ENCODE data around the gene BST1. TPM values are rescaled to one million over a fixed set of nuclear protein-coding genes. Genes with fewer than 3 reads are reported as not detected.

The BST1 gene
- total and polyA plus RNA-seq, 2 experiments from 2014 or later, result 24.3 to 32.6 TPM

DNA sequence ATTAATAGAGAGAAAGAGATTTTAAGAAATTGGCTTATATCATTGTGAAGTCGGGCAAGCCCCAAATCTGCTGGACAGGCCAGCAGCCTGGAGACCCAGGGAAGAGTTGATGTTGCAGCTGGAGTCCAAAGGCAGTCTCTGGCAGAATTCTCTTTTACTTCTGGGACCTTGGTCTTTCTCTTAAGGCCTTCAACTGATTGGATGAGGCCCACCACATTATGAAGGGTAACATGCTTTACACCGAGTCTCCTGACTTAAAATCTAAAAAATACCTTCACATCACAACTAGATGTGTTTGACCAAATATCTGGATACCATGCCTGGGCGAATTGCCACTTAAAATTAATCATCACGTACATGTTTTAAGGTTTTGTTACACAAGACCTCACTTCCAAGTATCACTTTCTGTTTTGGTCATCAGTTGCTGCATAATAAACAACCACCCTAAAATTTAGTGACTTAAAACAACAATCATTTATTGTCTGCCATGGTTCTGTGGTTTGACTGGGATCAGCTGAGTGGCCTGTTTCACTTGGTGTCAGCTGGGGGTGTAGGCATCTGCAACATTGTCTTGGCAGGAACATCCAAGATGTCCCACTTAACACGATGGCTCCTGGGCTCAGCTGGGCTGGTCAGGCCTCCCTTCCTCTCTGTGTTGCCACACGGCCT, 78.7 kb downstream of the BST1 start:
- no peaks in the 10 kb centered on the region for H3F3A ChIP-seq (ENCODE audit: insufficient read depth)
- no peak overlapping the region for H3K4me3 ChIP-seq
- no peaks in the 10 kb centered on the region for H4K20me1 ChIP-seq (ENCODE audit: insufficient read depth)
- in situ Hi-C loops (cut with MboI), result no loop called here
- peaks cover 18% of the 10 kb centered on the region for H3K27me3 ChIP-seq (replicated peaks; ENCODE audit: insufficient read depth)
- no peaks in the 10 kb centered on the region for H3K9me3 ChIP-seq (ENCODE audit: low read depth)
- TF ChIP-seq EZH2 (IDR thresholded peaks at IDR 0.05; ENCODE audit: insufficient read depth, poor library complexity, severe bottlenecking), result no peak
- TF ChIP-seq EZH2phosphoT487 (IDR thresholded peaks at IDR 0.05; ENCODE audit: insufficient read depth, low read depth), result no peak
- H3K4me1 ChIP-seq (ENCODE audit: insufficient read depth), result 0 out of 2 replicates have a peak, but pooled peaks cover 4% of the 10 kb centered on the region
- 64 to 71% methylated on average over 6 of the region's 6 CpGs for WGBS, 2 experiments (ENCODE audit: low coverage in 1 of 2, low lambda C conversion rate in 2 of 2, missing lambda C conversion rate in 2 of 2)
- H3K9ac ChIP-seq, result no peak overlapping the region
- H3K27ac ChIP-seq, result no peak overlapping the region
- no peak for DNase-seq
- no peak overlapping the region for H3K4me2 ChIP-seq (ENCODE audit: unreplicated experiment)
- H3K79me2 ChIP-seq (ENCODE audit: insufficient read depth), result no peaks in the 10 kb centered on the region
- no peaks in the 10 kb centered on the region for H3K9me2 ChIP-seq (ENCODE audit: insufficient read depth)
- no peak overlapping the region for H2AFZ ChIP-seq
- no peaks in the 10 kb centered on the region for H3K36me3 ChIP-seq (ENCODE audit: low read depth)

Other genes with a start within 250 kb of the BST1 start
- 10.2 and 19.5 TPM in 2 replicates for gene CC2D2A, start 233.2 kb upstream of the BST1 start, total RNA-seq (2014; rRNA removed; shearing (Covaris generic))
- gene CC2D2A, start 233.2 kb upstream of the BST1 start, polyA plus RNA-seq (2016; fragmentation: Nextera tagmentation; extraction: Ambion mirVana), result 11.5 and 12.2 TPM in 2 replicates
- 68.4 and 82.7 TPM in 2 replicates for gene FBXL5, start 47.7 kb upstream of the BST1 start, total RNA-seq (2014; rRNA removed; shearing (Covaris generic))
- 55.6 and 57.8 TPM in 2 replicates for gene FBXL5, start 47.7 kb upstream of the BST1 start, polyA plus RNA-seq (2016; fragmentation: Nextera tagmentation; extraction: Ambion mirVana)
- gene FAM200B, start 21.2 kb upstream of the BST1 start, total RNA-seq (2014; rRNA removed; shearing (Covaris generic)), result 32.9 and 33.2 TPM in 2 replicates
- 70.6 and 74.6 TPM in 2 replicates for gene FAM200B, start 21.2 kb upstream of the BST1 start, polyA plus RNA-seq (2016; fragmentation: Nextera tagmentation; extraction: Ambion mirVana)
- gene CD38, start 75.3 kb downstream of the BST1 start, total RNA-seq (2014; rRNA removed; shearing (Covaris generic)), result not detected in 2 replicates
- not detected in 2 replicates for gene CD38, start 75.3 kb downstream of the BST1 start, polyA plus RNA-seq (2016; fragmentation: Nextera tagmentation; extraction: Ambion mirVana)
- not detected in 2 replicates for gene FGFBP1, start 235.7 kb downstream of the BST1 start, total RNA-seq (2014; rRNA removed; shearing (Covaris generic))
- gene FGFBP1, start 235.7 kb downstream of the BST1 start, polyA plus RNA-seq (2016; fragmentation: Nextera tagmentation; extraction: Ambion mirVana), result not detected in 2 replicates